NOMO-1 treated with DMSO at 0.1 percent for 48 hours (cell line): ENCODE measurements around the gene ZNF14.
"Not testable (repeated sequence)": the region's sequence is repeated elsewhere in the genome, so short reads cannot be mapped to it uniquely, and the experiment has no call there.

Experiments
- DNase-seq: peaks from one replicate; lab custom pipeline; 2025; ENCODE audit not compliant: unreplicated experiment; lab: John Stamatoyannopoulos, UW

ZNF14 gene

DNA sequence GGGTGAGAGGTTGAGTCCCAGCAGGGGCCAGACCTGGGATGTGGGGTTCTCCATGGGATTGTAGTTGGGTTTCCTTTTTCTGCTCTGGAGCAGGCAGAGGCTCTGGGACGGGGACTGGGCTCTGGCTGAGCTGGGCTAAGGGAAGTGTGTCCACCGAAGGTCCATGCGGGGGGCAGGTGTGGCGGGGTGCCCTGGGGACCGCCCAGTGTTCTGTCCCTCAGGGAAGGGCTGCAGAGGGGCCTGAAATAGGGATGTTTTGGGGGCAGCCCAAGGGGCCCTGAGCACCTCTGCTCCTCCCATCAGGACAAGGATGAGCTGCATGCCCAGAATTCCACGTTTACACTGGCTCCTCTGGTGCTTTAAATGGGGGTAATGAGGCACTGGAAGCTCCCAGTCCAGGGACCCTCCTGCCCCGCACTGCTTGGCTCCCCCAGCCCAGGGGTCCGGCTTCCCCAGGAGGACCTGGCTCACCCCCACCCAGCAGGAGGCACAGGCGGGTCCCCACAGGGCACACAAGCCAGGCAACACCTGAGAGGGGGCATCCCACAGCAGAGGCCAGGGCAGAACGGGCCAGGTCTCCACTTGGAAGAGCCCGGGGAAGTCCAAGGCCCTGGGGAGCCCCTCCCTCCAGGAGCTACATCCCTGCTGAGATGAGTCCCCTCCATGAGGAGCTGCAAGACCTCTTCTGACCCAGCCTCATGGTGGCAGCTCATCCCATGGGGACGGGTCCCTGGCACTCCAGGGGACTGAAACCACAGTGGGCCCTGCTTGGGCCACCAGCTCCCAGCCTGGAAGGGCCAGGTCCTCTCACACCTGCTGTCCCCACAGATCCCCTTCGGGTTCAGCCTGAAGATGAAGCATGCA lies 14.7 kb upstream of the ZNF14 start:
- DNase-seq, result no peak

DNA sequence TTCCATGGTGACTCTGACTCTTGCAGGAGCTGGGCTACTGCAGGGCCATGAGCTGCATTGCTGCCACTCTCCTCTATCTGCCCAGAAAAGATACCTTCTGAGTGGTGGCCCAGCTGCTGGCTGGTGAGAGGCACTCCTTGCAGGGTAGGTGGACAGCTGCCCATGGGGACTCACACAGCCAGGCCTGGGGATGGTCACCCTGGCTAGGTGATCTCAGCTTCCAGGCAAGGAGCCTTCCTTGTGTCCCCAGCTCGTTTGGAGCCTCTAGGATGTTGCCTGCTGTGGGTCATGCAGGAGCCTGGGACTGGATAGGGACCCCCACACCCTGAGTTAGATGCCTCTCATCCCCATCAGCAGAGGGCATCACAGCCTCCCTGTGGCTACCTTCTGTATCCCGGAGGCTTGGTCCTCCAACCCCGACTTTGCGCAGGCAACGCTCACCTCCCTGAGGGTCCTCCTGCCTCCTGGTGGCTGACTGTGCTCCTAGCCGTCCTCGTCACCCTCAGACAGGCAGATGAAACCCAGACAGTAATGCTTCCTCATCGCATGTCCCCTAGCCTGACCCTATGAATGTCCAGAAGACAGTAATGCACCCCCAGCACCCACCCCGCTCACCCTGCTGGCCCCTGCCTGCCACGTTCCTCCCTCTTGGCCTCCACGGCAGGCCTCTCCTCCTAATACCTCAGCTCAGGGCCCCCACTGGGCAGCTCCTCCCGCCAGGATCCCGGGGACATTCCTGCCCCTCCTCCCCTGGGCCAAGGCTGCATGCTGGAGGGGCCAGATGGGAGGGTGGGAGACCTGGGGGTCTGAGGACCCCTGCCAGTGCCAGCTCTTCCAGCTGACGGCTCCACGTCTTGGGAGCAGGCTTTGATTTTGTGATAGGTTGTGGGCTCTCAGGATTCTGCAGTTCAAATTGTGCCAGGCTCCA lies 13.6 kb upstream of the ZNF14 start:
- DNase-seq, result no peak

DNA sequence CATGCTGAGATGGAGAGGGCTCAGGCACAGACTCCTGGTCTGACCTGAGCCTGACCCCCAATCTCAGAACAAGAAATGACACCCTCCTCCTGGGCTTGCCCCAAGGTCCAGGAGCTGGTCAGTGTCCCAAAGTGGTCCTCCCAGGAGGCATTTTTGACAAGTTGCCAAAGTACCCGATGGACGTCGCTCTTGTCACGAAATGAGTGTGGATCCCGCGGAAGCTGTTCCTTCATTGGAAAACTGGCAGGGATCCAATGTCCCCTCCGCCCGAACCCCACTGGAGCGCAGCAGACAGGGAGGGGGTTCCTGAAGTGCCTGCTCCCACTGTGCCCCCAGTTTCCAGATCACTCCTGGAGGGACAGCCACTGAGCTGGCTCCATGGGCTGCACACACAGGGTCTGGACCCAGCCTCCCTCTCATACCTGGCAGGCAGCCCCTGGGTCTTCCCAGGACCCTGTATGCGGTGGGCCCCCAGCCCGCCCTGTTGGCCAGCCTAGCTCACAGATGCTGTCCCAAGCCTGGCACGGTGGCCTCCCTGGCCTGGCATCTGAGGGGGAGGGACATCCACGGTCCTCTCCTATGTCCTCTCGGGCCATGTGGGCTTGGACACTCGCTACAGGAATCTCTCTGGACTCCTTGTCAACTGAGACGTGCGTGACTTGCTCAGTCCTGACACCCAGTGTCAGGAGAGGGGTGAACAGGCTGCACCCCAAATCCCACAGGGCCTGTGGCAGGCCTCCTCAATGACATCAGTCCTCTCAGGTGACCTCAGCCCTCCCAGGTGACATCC lies 12.8 kb upstream of the ZNF14 start:
- DNase-seq, result no peak

DNA sequence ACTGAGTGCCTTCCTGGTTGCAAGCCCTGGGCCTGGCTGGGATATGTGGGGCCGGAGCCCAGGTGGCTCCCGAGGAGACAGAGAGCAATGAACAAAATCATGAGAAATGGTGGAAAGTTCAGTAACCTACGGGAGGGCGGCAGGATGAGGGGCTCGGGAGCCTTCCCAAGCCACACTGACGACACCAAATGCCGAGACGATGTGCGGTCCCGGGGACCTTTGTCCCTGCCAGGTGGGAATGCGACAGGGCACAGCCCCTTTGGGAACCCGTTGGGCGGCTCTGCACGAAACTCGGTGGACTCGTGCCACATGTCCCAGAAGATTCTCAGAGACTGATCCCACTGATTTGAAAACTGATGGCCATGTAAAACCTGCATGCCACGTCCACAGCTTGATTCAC lies 11.7 kb upstream of the ZNF14 start:
- DNase-seq, result no peak

DNA sequence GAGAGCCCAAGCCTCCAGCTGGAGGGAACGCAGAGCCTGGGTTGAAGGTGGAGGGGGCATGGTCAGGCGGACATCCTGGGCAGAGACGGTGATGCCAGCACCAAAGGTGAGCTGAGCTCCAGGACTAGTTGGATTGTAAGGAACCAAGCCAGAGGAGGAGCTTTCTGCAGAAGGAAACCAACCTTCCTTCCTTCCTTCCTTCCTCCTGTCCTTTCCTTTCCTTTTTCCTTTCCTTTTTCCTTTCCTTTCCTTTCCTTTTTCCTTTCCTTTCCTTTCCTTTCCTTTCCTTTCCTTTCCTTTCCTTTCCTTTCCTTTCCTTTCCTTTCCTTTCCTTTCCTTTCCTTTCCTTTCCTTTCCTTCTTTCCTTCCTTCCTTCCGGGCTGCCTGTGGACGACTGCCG lies 11.0 kb upstream of the ZNF14 start:
- DNase-seq, result not testable (repeated sequence)

DNA sequence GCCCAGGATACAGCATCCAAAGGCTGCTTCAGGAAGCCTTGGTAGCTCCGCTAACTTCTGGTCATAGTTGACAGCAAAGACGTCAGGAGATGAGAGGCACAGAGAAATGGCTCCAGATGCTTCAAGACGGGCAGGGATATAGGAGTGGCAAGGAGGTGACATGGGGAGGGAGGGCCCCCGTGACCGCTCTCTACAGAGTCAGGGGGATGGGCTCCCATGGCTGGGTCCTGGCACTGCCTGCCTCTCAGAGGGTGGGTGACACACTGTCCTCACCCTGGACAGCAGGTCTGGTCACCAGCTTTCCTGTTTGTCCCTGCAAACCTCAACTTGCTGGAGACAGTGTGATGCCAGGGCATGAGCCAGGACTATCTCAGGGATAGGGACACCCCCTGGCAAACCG lies 10.3 kb upstream of the ZNF14 start:
- no peak for DNase-seq

DNA sequence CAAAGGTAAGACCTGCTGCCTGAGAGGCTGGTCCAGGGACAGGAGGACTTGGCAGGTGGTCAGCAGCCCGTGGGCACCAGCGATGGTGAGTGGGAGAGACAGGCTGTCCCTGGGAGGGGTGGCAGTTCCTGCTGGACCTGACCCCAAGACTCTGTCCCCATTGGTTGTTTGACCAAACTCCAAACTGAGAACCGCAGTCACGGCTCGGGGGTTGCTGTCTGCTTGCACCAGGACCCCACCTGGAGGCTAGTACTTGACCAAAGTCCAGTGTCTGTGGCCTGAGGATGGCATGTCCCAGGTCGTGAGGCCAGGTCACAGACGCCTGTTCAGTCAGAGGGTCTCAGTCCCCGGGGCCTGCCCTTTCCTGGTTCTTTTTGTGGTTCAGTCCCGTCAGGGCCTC lies 9.9 kb upstream of the ZNF14 start:
- DNase-seq, result no peak

DNA sequence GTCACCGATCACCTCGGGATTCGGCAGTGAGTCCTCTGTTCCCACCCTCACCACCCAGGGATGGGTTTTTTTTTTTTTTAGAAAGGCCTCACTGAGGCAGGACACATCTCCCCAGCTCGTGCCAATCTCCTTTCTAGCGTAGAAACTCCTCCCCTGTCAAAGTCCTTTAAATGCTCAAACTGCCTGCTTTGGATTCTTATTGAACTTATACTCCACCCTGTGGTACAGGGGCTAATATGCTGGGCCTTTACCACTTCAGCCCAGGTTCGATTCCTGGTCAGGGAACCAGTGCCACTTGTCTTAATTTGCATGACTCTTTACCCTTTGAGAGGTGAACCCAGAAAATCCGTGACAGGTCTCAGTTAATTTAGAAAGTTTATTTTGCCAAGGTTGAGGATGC lies 8.3 kb upstream of the ZNF14 start:
- DNase-seq, result no peak

DNA sequence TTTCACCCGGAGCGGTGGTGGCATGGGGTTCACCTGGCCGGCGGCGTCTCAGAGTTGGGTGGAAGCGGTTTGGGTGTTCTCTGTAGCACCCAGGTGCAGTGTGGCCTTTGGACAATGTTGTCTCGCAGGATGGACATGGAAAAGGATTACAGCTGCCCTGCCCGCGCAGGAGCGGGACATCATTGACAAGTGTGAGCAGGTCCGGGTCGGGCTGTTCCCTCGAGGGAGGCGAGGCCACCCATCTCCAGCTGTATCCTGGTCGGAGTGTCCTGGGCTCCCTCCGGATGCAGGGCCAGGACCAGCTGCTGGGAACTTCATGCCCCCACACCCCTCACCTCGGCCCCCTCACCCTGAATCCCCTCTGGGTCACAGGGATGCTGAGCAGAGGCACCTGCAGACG lies 7.8 kb upstream of the ZNF14 start:
- DNase-seq, result no peak

DNA sequence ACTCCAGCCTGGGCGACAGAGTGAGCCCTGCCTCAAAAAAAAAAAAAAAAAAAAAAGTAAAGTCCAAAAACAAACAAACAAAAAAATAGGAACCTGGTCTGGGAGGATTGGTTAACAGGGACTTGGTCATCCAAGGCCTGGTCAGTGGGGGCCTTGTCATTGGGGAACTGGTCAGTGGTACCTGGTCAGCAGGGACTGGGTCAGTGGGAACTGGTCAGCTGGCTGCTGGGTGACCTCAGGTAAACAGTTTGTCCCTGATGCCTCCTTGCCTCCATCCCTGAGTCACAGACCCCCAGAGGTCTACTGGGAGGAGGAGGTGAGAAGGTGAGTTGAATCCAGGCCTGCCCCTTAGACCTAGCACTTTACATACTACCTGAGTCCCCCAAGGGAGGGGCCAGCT lies 5.7 kb upstream of the ZNF14 start:
- no peak for DNase-seq

DNA sequence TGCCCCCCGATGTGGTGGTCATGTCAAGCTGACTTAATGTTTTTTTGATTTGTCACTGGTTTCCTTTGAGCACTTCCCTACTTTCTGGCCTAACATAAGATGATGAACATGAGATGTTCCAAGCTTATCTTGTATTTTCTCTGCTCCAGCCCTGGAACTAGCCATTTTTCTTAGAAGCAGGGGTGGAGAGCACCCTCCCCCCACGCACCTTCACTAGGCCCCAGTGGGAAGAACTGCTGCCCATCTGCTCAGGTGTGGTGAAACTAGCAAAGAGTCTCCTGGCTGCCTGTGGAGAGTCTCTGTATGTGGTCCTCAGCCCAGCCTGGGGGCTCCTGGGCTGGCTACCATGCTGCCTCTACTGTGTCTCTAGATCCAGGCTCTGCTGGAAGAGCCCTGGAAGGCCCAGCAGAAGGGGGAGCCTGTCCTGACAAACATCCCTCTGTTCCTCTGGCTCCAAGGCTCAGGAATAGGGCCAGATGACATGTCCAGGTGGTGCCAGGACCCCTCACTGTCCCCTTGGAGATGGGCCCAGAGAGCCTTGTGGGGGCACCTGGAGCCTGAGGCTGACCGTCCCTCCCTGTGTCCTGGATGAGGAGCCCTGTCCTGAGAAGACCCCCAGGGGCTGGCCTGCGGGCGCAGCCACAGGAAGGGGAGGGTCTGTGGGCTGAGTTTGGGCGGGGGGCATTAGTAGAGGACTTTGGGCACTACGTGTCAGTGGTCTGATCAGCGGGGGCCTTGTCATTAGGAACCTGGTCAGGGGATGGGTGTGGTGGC lies 4.8 kb upstream of the ZNF14 start:
- DNase-seq, result no peak

DNA sequence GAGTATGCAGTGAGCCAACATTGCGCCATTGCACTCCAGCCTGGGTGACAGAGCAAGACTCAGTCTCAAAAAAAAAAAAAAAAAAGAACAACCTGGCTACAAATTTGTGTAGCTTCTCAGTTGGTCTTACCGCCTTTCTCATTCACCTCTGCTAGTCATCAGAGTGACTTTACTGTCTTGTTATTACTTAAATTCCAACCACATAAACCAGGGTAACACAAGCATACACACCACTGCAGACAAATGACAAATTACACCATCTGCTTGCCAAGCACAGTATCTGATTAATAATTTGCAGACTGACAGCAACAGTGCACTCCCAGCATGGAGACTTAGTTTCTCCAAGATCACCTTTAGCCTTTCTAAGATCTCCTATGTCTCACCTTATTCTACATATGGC lies 11.0 kb downstream of the ZNF14 start:
- no peak for DNase-seq

DNA sequence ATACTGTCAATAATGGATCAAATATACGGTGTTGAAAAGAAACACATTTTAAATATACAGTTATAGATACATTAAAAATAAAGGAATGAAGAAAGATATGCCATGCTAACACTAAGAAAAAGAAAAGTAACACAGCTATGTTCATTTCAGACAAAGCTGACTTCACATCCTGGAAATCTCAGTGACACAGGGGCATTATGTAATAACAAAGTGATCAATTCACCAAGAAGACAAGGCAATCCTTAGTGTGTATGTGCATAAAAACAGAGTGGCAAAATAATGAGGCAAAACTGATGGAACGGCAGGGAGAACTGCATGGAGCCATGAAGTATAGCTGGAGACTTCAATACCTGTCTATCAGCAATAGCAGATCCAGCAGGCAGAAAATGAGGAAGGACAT lies 13.1 kb downstream of the ZNF14 start:
- no peak for DNase-seq

DNA sequence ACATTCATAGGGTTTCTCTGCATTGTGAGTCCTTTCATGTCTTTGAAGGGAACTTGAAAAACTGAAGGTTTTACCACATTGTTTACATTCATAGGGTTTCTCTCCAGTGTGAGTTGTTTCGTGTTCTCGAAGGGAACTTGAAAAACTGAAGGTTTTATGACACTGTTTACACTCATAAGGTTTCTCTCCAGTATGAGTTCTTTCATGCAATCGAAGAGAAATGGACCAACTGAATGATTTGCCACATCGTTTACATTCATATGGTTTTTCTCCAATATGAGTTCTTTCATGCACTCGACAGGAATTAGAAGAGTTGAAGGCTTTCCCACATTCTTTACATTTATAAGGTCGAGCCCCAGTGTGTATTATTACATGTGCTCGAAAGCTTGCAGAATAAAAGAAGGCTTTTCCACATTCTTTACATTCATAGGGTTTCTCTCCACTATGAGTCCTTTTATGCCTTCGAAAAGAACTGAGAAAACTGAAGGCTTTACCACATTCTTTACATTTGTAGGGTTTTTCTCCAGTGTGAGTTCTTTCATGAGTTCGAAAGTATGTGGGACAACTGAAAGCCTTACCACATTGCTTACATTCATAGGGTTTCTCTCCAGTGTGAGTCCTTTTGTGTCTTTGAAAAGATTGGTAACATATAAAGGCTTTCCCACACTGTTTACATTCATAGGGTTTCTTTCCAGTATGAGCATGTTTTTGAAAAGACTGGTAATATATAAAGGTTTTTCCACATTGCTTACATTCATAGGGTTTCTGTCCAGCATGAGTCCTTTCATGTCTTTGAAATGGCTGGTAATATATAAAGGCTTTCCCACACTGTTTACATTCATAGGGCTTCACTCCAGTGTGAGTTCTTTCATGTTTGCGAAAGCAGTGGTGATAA lies 20.7 kb downstream of the ZNF14 start:
- no peak for DNase-seq

DNA sequence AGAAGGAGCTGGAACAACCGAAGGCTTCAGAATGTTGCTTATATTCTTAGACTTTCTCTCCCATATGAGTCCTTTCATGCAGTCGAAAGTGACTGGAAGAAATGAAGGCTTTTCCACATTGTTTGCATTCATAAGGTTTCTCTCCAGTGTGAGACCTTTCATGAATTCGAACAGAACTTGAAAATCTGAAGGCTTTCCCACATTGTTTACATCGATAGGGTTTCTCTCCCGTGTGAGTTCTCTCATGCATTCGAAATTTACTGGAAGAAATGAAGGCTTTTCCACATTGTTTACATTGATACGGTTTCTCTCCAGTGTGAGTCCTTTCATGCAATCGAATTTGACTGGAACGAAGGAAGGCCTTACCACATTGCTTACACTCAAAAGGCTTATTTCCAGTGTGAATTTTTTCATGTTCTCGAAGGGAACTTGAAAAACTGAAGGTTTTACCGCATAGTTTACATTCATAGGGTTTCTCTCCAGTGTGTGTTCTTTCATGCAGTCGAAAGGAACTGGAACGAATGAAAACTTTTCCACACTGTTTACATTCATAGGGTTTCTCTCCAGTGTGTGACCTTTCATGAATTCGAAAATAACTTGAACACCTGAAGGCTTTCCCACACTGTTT lies 21.5 kb downstream of the ZNF14 start:
- DNase-seq, result no peak

DNA sequence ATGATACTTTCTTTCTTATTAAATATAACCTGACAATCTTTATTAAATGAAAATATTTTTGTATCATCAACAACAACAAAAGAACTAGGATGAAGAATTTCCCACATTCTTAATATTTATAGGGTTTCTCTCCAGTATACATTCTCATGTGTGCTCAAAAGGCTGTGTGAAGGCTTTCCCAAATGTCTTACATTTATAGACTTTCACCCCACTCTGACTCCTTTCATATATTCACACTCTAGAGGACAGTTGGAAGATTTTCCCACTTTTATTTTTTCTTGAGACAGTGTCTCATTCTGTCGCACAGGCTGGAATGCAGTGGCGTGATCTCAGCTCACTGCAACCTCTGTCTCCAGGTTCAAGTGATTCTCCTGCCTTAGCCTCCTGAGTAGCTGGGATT lies 22.4 kb downstream of the ZNF14 start:
- no peak for DNase-seq

DNA sequence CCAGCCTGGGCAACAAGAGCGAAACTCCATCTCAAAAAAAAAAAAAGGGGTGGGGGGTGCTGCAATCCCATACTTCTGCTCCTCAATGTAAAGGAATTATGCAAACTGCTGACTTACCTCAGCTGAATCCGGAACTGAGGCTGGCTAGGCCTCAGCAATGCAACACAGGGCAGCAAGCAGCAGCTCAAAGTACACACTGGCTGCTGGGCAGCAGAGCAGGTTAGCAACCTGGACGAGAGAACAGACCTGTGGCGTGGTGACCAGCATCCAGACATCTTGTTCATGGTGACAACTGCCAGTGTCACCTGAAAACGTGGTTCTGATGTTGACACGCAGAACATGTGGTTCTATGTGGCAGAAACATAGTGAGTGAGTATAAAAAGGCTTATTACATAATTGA lies 28.1 kb downstream of the ZNF14 start:
- DNase-seq, result no peak

DNA sequence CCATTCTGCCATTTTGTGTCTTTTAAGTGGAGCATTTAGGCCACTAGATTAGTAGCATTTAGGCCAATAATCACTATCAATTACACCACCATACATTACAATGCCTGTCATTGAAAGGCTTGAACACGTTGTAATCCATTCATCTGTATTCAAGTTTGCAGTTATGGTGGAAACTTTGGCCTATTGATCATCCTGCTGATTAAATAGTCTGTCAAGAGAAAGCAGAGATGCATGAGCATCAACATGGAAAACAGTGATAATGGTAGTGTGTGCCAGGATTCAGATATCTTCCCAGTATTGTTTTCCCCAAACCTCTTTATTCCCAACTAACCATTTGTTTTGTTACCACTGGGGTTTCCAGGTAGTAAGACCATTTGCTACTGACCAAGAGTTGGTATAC lies 32.4 kb downstream of the ZNF14 start:
- not testable (repeated sequence) for DNase-seq

DNA sequence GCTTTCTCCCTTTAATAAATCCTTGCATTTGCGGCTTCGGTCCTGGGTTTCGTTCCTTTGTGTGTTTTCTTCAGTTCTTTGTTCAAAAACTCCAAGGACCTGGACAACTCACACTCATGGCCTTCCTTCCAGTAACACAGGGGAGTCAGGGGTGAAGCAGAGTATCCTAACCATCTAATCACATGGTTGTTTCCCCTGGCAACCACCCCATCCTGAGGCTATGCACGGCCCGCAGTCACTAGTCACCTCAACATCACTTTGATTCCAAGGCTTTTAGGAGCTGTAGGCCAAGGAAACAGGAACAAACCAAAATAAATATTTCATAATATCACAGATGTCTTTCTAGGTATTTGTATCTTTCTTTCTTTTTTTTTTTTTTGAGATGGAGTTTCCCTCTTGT lies 35.3 kb downstream of the ZNF14 start:
- no peak for DNase-seq
